Fibroblast of lung (primary cell): ENCODE results near the gene BRD3.

ENCODE experiments used
- CTCF ChIP-seq, 2 donors: IDR thresholded peaks in 1 of 2; conservative IDR thresholded peaks in 1 of 2; 1 replicate in 1 of 2; 2 replicates in 1 of 2; pipeline ENCODE4 v1.5.1; 2011 to 2012; ENCODE audit warnings: low read length in 2 of 2, control low read depth in 1 of 2, inconsistent platforms in 1 of 2, low read depth in 1 of 2, mild to moderate bottlenecking in 1 of 2
- EZH2 ChIP-seq: IDR thresholded peaks from 2 replicates; pipeline ENCODE4 v1.5.1; 2012; ENCODE audit warnings: low read length, control low read depth, mild to moderate bottlenecking; ENCODE audit errors: missing control alignments

GRCh38 chr9:134028575-134029247, 39.1 kb downstream of the BRD3 start:
- TF ChIP-seq CTCF (conservative IDR thresholded peaks at IDR 0.05 in 1 of 2, IDR thresholded peaks at IDR 0.05 in 1 of 2; ENCODE audit: low read depth in 1 of 2, low read length in 2 of 2) (no peak), EZH2 (no peak)
